HG02678 (cell line): Measurements from ENCODE around the gene DMKN.
"Not testable (repeated sequence)": the region's sequence is repeated elsewhere in the genome, so short reads cannot be mapped to it uniquely, and the experiment has no call there.

Experiments
- ATAC-seq: cut with Tn5 transposase; IDR thresholded peaks from one replicate; pipeline ENCODE4 v1.9.1; 2021; ENCODE audit warnings: mild to moderate bottlenecking, moderate library complexity; ENCODE audit not compliant: unreplicated experiment

Gene DMKN

GRCh38 chr19:35501684-35502083, 11.8 kb downstream of the DMKN start:
- no peak for ATAC-seq

- no peak for ATAC-seq
Measured at GRCh38 chr19:35500611-35501010, 12.8 kb downstream of the DMKN start.

GRCh38 chr19:35498984-35499527, 14.4 kb downstream of the DMKN start:
- no peak for ATAC-seq

GRCh38 chr19:35498220-35498619, 15.2 kb downstream of the DMKN start:
- no peak for ATAC-seq

- ATAC-seq = no peak
Measured at GRCh38 chr19:35497406-35497805, 16.0 kb downstream of the DMKN start.

GRCh38 chr19:35495107-35496064, 18.1 kb downstream of the DMKN start:
- no peak for ATAC-seq

- no peak for ATAC-seq
Measured at GRCh38 chr19:35493971-35494370, 19.5 kb downstream of the DMKN start.

- ATAC-seq = no peak
Measured at GRCh38 chr19:35491836-35492360, 21.6 kb downstream of the DMKN start.

GRCh38 chr19:35490364-35490763, 23.1 kb downstream of the DMKN start, which contains the start of gene KRTDAP:
KRTDAP (minus strand) TSS chr19:35490464; CDS start chr19:35490442, 22 bp downstream.
- ATAC-seq = no peak

GRCh38 chr19:35488677-35489076, 24.8 kb downstream of the DMKN start:
- ATAC-seq = no peak

- ATAC-seq = no peak
Measured at GRCh38 chr19:35487656-35488182, 25.7 kb downstream of the DMKN start.

GRCh38 chr19:35486268-35486708, 27.2 kb downstream of the DMKN start:
- ATAC-seq = no peak

- no peak for ATAC-seq
Measured at GRCh38 chr19:35484252-35485036, 29.0 kb downstream of the DMKN start.

GRCh38 chr19:35483089-35483488, 30.4 kb downstream of the DMKN start:
- no peak for ATAC-seq

GRCh38 chr19:35478794-35479677, 34.4 kb downstream of the DMKN start:
- no peak for ATAC-seq

- ATAC-seq = no peak
Measured at GRCh38 chr19:35476149-35476548, 37.3 kb downstream of the DMKN start.

GRCh38 chr19:35474594-35474993, 38.9 kb downstream of the DMKN start:
- not testable (repeated sequence) for ATAC-seq

GRCh38 chr19:35474104-35474503, 39.3 kb downstream of the DMKN start:
- no peak for ATAC-seq

- no peak for ATAC-seq
Measured at GRCh38 chr19:35471946-35472345, 41.5 kb downstream of the DMKN start.

GRCh38 chr19:35471075-35471474, 42.4 kb downstream of the DMKN start:
- ATAC-seq = not testable (repeated sequence)
